ENCODE data around the gene ARHGEF4. TPM values are rescaled to one million over a fixed set of nuclear protein-coding genes. Genes with fewer than 3 reads are reported as not detected.

ARHGEF4 gene
- polyA plus RNA-seq, 1 donor (not counting 4 experiments of a cell fraction or from before 2014, with no cell fraction given): 22.6 TPM

DNA sequence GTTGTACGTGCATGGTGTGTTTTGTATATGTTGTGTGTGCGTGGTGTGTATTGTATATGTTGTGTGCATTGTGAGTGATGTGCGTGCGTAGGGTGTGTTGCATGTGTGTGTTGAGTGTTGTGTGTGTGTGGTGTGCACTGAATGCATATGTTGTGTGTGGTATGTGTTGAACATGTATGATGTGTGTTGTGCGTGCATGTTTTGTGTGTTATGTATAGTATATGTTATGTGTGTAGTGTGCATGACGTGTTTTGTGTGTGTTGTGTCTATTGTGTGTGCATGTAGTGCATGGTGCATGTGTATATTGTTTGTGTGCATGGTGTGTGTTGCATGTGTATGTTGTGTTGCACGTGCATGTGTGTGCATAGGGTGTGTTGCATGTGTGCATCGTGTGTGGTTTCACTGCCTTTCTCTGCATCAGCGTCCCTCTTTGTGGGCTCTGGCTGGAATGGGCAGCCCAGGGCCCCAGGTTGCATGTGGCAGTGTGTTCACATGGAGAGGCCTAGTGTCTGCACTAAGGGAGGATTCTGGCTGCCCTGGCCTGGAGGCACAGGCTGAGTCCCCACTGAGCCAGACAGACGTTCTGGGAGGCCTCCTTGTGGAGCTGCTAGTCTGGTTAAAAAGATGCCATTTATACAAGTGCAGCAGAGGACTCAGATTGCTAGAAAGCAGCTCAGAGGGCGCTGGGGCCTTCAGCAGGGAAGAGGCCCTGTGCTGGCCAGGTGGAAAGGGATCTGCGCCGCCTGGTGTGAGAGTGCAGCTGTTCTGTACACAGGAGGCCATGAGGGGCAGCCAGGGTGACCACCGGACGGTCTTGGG is 149.3 kb downstream of the ARHGEF4 start:
- DNase-seq (ENCODE audit: low read depth, low spot score): no peak
- H2AFZ ChIP-seq (ENCODE audit: control insufficient read depth, low read length): no peak overlapping the region
- dilution Hi-C loops (cut with MboI; ENCODE audit: extremely low pct_ligation_motif_present, low sequenced_read_pairs): no loop called here

DNA sequence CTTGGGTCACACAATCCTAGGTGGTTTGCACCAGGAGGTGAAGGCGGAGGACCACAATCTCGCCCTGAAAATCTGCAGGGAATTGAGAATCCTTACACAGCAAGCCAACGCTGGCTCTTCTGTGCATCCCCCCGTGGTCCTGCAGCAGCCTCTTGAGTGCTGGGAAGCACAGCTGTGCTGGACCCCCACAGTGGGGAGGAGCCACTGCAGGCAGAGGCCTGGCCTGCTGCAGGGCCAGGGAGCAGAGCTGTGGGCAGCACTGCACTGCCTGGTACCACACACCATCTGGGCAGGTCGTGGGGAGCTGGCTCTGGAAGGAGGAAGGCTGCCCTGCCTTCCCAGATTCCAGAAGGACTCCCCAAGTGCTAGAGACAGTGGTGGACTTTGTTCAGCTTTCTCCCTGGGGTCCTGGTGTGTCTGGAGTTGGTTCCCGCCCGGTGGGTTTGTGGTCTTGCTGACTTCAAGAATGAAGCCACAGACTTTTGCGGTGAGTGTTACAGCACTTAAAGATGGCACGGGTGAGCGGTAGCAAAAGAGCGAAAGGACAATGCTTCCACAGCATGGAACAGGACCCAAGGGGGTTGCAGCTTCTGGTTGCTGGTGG is 150.3 kb downstream of the ARHGEF4 start:
- H3K4me1 ChIP-seq (ENCODE audit: control insufficient read depth, extremely low read depth, insufficient read depth, low read length): no peaks in the 10 kb centered on the region
- dilution Hi-C loops (cut with MboI; ENCODE audit: extremely low pct_ligation_motif_present, low sequenced_read_pairs): no loop called here
- peaks cover 0 to 4% of the 10 kb centered on the region in 2 experiments for H3K36me3 ChIP-seq (ENCODE audit: control insufficient read depth in 2 of 2, extremely low read depth in 1 of 2, insufficient read depth in 2 of 2, low read length in 2 of 2)
- H2AFZ ChIP-seq (ENCODE audit: control insufficient read depth, low read length): no peak overlapping the region
- H3K79me2 ChIP-seq (ENCODE audit: control insufficient read depth, insufficient read depth, low read length): no peaks in the 10 kb centered on the region
- FAIRE-seq (no peak), DNase-seq (ENCODE audit: low read depth, low spot score) (no peak)
- H3K4me3 ChIP-seq (ENCODE audit: control insufficient read depth in 2 of 3, extremely low read depth in 1 of 3, insufficient read depth in 2 of 3, low read depth in 1 of 3, low read length in 3 of 3): no peak overlapping the region
- H3K27me3 ChIP-seq (ENCODE audit: control insufficient read depth, extremely low read depth, insufficient read depth, low read length): no peaks in the 10 kb centered on the region
- no peak overlapping the region for H3K27ac ChIP-seq (ENCODE audit: control insufficient read depth, insufficient read depth, low read length)
- no peak overlapping the region for H3K9ac ChIP-seq (ENCODE audit: control insufficient read depth, extremely low read depth, insufficient read depth, low read length)
- H3K4me2 ChIP-seq (ENCODE audit: control insufficient read depth, extremely low read depth, insufficient read depth, low read depth, low read length): no peak overlapping the region
- H3K9me1 ChIP-seq (ENCODE audit: control insufficient read depth, extremely low read depth, insufficient read depth, low read length): peaks cover 2% of the 10 kb centered on the region
- H4K20me1 ChIP-seq (ENCODE audit: control insufficient read depth, extremely low read depth, insufficient read depth, low read length): no peaks in the 10 kb centered on the region
- no peaks in the 10 kb centered on the region for H3K9me3 ChIP-seq (ENCODE audit: control insufficient read depth, low read depth, low read length)
- TF ChIP-seq EZH2 (IDR thresholded peaks at IDR 0.05; ENCODE audit: low read length): no peak
- TF ChIP-seq, protein P1, sequence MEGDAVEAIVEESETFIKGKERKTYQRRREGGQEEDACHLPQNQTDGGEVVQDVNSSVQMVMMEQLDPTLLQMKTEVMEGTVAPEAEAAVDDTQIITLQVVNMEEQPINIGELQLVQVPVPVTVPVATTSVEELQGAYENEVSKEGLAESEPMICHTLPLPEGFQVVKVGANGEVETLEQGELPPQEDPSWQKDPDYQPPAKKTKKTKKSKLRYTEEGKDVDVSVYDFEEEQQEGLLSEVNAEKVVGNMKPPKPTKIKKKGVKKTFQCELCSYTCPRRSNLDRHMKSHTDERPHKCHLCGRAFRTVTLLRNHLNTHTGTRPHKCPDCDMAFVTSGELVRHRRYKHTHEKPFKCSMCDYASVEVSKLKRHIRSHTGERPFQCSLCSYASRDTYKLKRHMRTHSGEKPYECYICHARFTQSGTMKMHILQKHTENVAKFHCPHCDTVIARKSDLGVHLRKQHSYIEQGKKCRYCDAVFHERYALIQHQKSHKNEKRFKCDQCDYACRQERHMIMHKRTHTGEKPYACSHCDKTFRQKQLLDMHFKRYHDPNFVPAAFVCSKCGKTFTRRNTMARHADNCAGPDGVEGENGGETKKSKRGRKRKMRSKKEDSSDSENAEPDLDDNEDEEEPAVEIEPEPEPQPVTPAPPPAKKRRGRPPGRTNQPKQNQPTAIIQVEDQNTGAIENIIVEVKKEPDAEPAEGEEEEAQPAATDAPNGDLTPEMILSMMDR (optimal IDR thresholded peaks at IDR 0.05 in 1 of 3, IDR thresholded peaks at IDR 0.05 in 1 of 3, conservative IDR thresholded peaks at IDR 0.05 in 1 of 3; ENCODE audit: extremely low read depth in 1 of 3, insufficient read depth in 2 of 3, low read length in 3 of 3): no peak

More for the DNA sequence above, 149.3 kb downstream of the ARHGEF4 start:
- no peaks in the 10 kb centered on the region for H3K9me3 ChIP-seq (ENCODE audit: control insufficient read depth, low read depth, low read length)
- FAIRE-seq: no peak
- no peak overlapping the region for H3K4me2 ChIP-seq (ENCODE audit: control insufficient read depth, extremely low read depth, insufficient read depth, low read depth, low read length)
- peaks cover 2% of the 10 kb centered on the region for H3K9me1 ChIP-seq (ENCODE audit: control insufficient read depth, extremely low read depth, insufficient read depth, low read length)
- no peak overlapping the region for H3K27ac ChIP-seq (ENCODE audit: control insufficient read depth, insufficient read depth, low read length)
- peaks cover 0 to 4% of the 10 kb centered on the region in 2 experiments for H3K36me3 ChIP-seq (ENCODE audit: control insufficient read depth in 2 of 2, extremely low read depth in 1 of 2, insufficient read depth in 2 of 2, low read length in 2 of 2)
- no peaks in the 10 kb centered on the region for H4K20me1 ChIP-seq (ENCODE audit: control insufficient read depth, extremely low read depth, insufficient read depth, low read length)
- H3K4me1 ChIP-seq (ENCODE audit: control insufficient read depth, extremely low read depth, insufficient read depth, low read length): no peaks in the 10 kb centered on the region
- no peak overlapping the region for H3K9ac ChIP-seq (ENCODE audit: control insufficient read depth, extremely low read depth, insufficient read depth, low read length)
- no peak overlapping the region for H3K4me3 ChIP-seq (ENCODE audit: control insufficient read depth in 2 of 3, extremely low read depth in 1 of 3, insufficient read depth in 2 of 3, low read depth in 1 of 3, low read length in 3 of 3)
- TF ChIP-seq, protein P1 (optimal IDR thresholded peaks at IDR 0.05 in 1 of 3, IDR thresholded peaks at IDR 0.05 in 1 of 3, conservative IDR thresholded peaks at IDR 0.05 in 1 of 3; ENCODE audit: extremely low read depth in 1 of 3, insufficient read depth in 2 of 3, low read length in 3 of 3): no peak
- TF ChIP-seq EZH2 (IDR thresholded peaks at IDR 0.05; ENCODE audit: low read length): no peak
- no peaks in the 10 kb centered on the region for H3K79me2 ChIP-seq (ENCODE audit: control insufficient read depth, insufficient read depth, low read length)
- H3K27me3 ChIP-seq (ENCODE audit: control insufficient read depth, extremely low read depth, insufficient read depth, low read length): no peaks in the 10 kb centered on the region

Measured in keratinocyte (primary cell).